GM12878 (cell line): Measurements from ENCODE around the gene CCHCR1. TPM values are rescaled to one million over a fixed set of nuclear protein-coding genes. Genes with fewer than 3 reads are reported as not detected.
"Not testable (repeated sequence)": the region's sequence is repeated elsewhere in the genome, so short reads cannot be mapped to it uniquely, and the experiment has no call there.

Experiments
- ATAC-seq: fragments of 200-7000 bp; cut with Tn5 transposase; 3 replicates; pipeline ENCODE4 v1.9.1; 2020; ENCODE audit warnings: mild to moderate bottlenecking, moderate library complexity
- BruUV-seq: library from RNA; stranded (reverse); fragments of 400-500 nt; replicated peaks from 2 replicates; lab custom pipeline; 2021; lab: Mats Ljungman, UMichigan
- CTCF ChIA-PET: fragments of 300-600 bp; sonication (Branson Sonifier 250); formaldehyde crosslinking; extraction: SDS; loops from one replicate; lab custom pipeline; 2021; ENCODE audit warnings: inconsistent platforms; lab: Yijun Ruan, JAX
- POLR2A ChIA-PET: fragments of 350-600 bp; formaldehyde crosslinking; extraction: SDS; loops from one replicate; lab custom pipeline; 2021; ENCODE audit warnings: inconsistent platforms; lab: Charles Lee
- RAD21 ChIA-PET: fragments of 300-600 bp; sonication (Branson Sonifier 250); formaldehyde crosslinking; loops from one replicate; lab custom pipeline; 2023; ENCODE audit warnings: antibody characterized with exemption; ENCODE audit not compliant: unreplicated experiment; lab: Charles Lee
- SMC1A ChIA-PET: fragments of 300-600 bp; sonication (Branson Sonifier 250); formaldehyde crosslinking; loops from one replicate; lab custom pipeline; 2023; ENCODE audit not compliant: unreplicated experiment, uncharacterized antibody; lab: Charles Lee
- DNase-seq: peaks from one replicate; pipeline ENCODE4 v3.0.0-alpha.2; 2011; ENCODE audit warnings: low read depth, low spot score
- FAIRE-seq: peaks from 3 replicates; lab custom pipeline; 2011; peaks lifted over from hg19 to GRCh38; lab: Jason Lieb, UNC
- H2AFZ ChIP-seq: 2 replicates; pipeline ENCODE4 v1.6.0; 2011; ENCODE audit warnings: low read depth, low read length, control low read depth; ENCODE audit not compliant: control insufficient read depth
- H3K27ac ChIP-seq: 2 replicates; pipeline ENCODE4 v1.5.1; 2011; ENCODE audit warnings: control low read depth; ENCODE audit not compliant: control insufficient read depth, insufficient read depth
- H3K27me3 ChIP-seq, 2 experiments: replicated peaks in 1 of 2; 2 replicates each; pipeline versions ENCODE4 v1.6.0 to v1.6.1; 2011; ENCODE audit warnings: low read length in 1 of 2; ENCODE audit not compliant: control insufficient read depth in 2 of 2, insufficient read depth in 2 of 2
- H3K36me3 ChIP-seq, 2 experiments: 2 replicates each; pipeline ENCODE4 v1.5.1; 2011; ENCODE audit warnings: low read length in 1 of 2; ENCODE audit not compliant: control insufficient read depth in 2 of 2, insufficient read depth in 2 of 2
- H3K4me1 ChIP-seq: 2 replicates; pipeline ENCODE4 v1.6.1; 2011; ENCODE audit warnings: mild to moderate bottlenecking, low read length, moderate library complexity, mixed read lengths; ENCODE audit not compliant: control insufficient read depth, insufficient read depth
- H3K4me2 ChIP-seq: 2 replicates; pipeline ENCODE4 v1.6.0; 2011; ENCODE audit warnings: control low read depth; ENCODE audit not compliant: control insufficient read depth, insufficient read depth
- H3K4me3 ChIP-seq: fragments of 200-600 bp; sonication (generic); 2 replicates; pipeline ENCODE4 v1.5.1; 2016
- H3K79me2 ChIP-seq: 2 replicates; pipeline ENCODE4 v1.6.0; 2011; ENCODE audit warnings: low read length; ENCODE audit not compliant: control insufficient read depth, insufficient read depth
- H3K9ac ChIP-seq: 2 replicates; pipeline ENCODE4 v1.8.0; 2011; ENCODE audit warnings: low read length, control low read depth, mixed read lengths; ENCODE audit not compliant: control insufficient read depth, insufficient read depth
- H3K9me3 ChIP-seq: replicated peaks from 3 replicates; pipeline ENCODE4 v1.5.1; 2011; ENCODE audit warnings: mild to moderate bottlenecking, low read length; ENCODE audit not compliant: control insufficient read depth, insufficient read depth
- H4K20me1 ChIP-seq: 2 replicates; pipeline ENCODE4 v1.6.0; 2011; ENCODE audit not compliant: control insufficient read depth, insufficient read depth
- NR2C2 ChIP-seq: IDR thresholded peaks from 2 replicates; pipeline ENCODE4 v1.6.1; 2011; ENCODE audit warnings: borderline replicate concordance, low read depth; ENCODE audit not compliant: control insufficient read depth, insufficient read length
- REST ChIP-seq: IDR thresholded peaks from 2 replicates; pipeline ENCODE4 v1.6.1; 2012; ENCODE audit warnings: mild to moderate bottlenecking, low read depth, low read length
- ZNF24 ChIP-seq: fragments of 450-650 bp; IDR thresholded peaks from 2 replicates; pipeline ENCODE4 v1.6.1; 2017; ENCODE audit warnings: antibody characterized with exemption, mild to moderate bottlenecking
- WGBS: methylation state at CpG from one replicate; pipeline ENCODE4 v1.1.6; 2016; ENCODE audit warnings: low lambda C conversion rate; ENCODE audit not compliant: insufficient replicate concordance, insufficient coverage; ENCODE audit errors: missing lambda C conversion rate; 5-methylcytosine and 5-hydroxymethylcytosine counted together
- in situ Hi-C: fragments of 300-500 bp; cut with MboI; formaldehyde crosslinking; loops from 9 replicates; pipeline ENCODE4 v1.14.3; 2018; ENCODE audit warnings: mixed read lengths
- intact Hi-C: fragments of 100-400 bp; cut with micrococcal nuclease; formaldehyde crosslinking; loops from one replicate; pipeline ENCODE4 v1.14.2; 2022; ENCODE audit not compliant: unreplicated experiment
- polyA plus RNA-seq, 11 experiments: library from polyadenylated mRNA; depleted of rRNA in 4 of 11; unstranded in 6 of 11; stranded (reverse) in 5 of 11; fragments of >200 nt; fragmentation: Nextera tagmentation in 4 of 11; fragmentation: Illumina TruSeq in 1 of 11; extraction: Ambion mirVana in 4 of 11; extraction: Trizol in 1 of 11; gene quantifications; 1 replicate in 1 of 11; 2 replicates in 10 of 11; pipeline versions ENCODE4 v1.2.1 to v1.2.3, GENCODE V29; 2011 to 2016; ENCODE audit warnings: inconsistent platforms in 2 of 11, missing spikeins in 2 of 11, low read depth in 1 of 11
- total RNA-seq, 4 experiments: library from RNA; depleted of rRNA in 3 of 4; stranded (reverse); fragments of >200 nt in 3 of 4; fragmentation: Illumina TruSeq in 1 of 4; extraction: Trizol in 1 of 4; gene quantifications; 2 replicates each; pipeline versions ENCODE4 v1.2.1 to v1.2.3, GENCODE V29; 2013 to 2021

CCHCR1 gene
- total and polyA plus RNA-seq, 10 of the 15 experiments (the other 5 are each of a cell fraction or from before 2014, with no cell fraction given), result 1.0 to 35.2 (median 24.7) TPM

GRCh38 chr6:31170600-31170881 is 12.9 kb upstream of the CCHCR1 start, which contains the start of gene POU5F1:
POU5F1 (minus strand) TSS chr6:31170682; CDS start chr6:31170620, 62 bp downstream.
- WGBS, result 91% methylated on average over 8 of the region's 9 CpGs
- Histone ChIP-seq H3K27ac (no peak within 1 kb of the TSS), H3K27me3 (no peaks in the 10 kb centered on the region)
- in situ Hi-C loops, result no loop called here
- no peak for TF ChIP-seq ZNF24
- TF ChIP-seq REST, result no peak
- TF ChIP-seq NR2C2, result no peak
- TF ChIP-seq, all 136 proteins: peak for 0
- Histone ChIP-seq H2AFZ (no peak within 1 kb of the TSS), H3K9ac (no peak within 1 kb of the TSS), H3K4me1 (peaks cover 6% of the 10 kb centered on the region), H3K9me3 (no peaks in the 10 kb centered on the region), H3K4me2 (no peak within 1 kb of the TSS), H4K20me1 (no peaks in the 10 kb centered on the region), H3K79me2 (no peaks in the 10 kb centered on the region), H3K4me3 (no peak within 1 kb of the TSS), H3K36me3 (no peaks in the 10 kb centered on the region)
- ChIA-PET RAD21 (no interaction called here), SMC1A (no interaction called here), CTCF (interaction anchor here (1.7 kb wide), 1 partner anchor 12 kb away, joined by 3 read pairs; no protein-coding TSS in a partner anchor), POLR2A (interaction anchor here (0.6 kb wide), 1 partner anchor 819 kb away, joined by 4 read pairs; no protein-coding TSS in a partner anchor)
- DNase-seq (no peak), ATAC-seq (no peak), FAIRE-seq (no peak)
- BruUV-seq, result no TSS peak
- intact Hi-C loops, result no loop called here

DNA sequence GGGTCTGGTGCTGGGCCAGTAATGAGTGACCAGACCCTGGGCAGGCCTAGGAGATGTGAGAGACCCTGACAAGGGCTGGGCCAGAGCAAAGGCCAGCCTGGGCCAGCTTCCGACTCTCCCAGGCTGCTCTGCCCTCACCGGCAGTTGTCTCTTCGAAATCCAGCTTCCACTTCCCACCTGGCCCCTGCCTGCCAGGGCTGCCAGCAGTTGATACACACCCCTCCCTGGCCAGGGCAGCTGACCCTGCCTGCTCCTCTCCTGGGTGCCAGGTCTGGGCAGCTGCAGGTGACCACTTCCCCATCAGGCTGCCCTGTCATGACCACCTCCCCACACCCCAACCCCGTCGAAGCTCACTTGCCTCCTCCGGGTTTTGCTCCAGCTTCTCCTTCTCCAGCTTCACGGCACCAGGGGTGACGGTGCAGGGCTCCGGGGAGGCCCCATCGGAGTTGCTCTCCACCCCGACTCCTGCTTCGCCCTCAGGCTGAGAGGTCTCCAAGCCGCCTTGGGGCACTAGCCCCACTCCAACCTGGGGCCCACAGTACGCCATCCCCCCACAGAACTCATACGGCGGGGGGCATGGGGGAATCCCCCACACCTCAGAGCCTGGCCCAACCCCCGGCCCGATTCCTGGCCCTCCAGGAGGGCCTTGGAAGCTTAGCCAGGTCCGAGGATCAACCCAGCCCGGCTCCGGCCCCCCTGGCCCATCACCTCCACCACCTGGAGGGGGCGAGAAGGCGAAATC is 12.4 kb upstream of the CCHCR1 start:
- H3K36me3 ChIP-seq, ATAC-seq, DNase-seq, intact Hi-C loops, in situ Hi-C loops, RAD21 ChIA-PET, FAIRE-seq, H3K4me3 ChIP-seq, BruUV-seq, H3K27me3 ChIP-seq, SMC1A ChIA-PET, H3K9ac ChIP-seq, H3K9me3 ChIP-seq, H3K79me2 ChIP-seq, H4K20me1 ChIP-seq, H3K4me2 ChIP-seq, H3K27ac ChIP-seq, H2AFZ ChIP-seq: not testable (repeated sequence)
- ChIA-PET POLR2A (interaction anchor here (0.6 kb wide), 1 partner anchor 819 kb away, joined by 4 read pairs; no protein-coding TSS in a partner anchor), CTCF (interaction anchor here (1.7 kb wide), 1 partner anchor 11 kb away, joined by 3 read pairs; no protein-coding TSS in a partner anchor)
- H3K4me1 ChIP-seq, result peaks cover 11% of the 10 kb centered on the region
- 65% methylated on average over 20 of the region's 23 CpGs for WGBS
